Suppressor macrophage (primary cell): ENCODE measurements around the gene MSMO1.
"Not testable (repeated sequence)": the region's sequence is repeated elsewhere in the genome, so short reads cannot be mapped to it uniquely, and the experiment has no call there.

Experiments
- DNase-seq, 4 experiments: peaks; one replicate each; pipeline ENCODE4 v3.0.0-alpha.2; 2020 to 2022

The MSMO1 gene

DNA sequence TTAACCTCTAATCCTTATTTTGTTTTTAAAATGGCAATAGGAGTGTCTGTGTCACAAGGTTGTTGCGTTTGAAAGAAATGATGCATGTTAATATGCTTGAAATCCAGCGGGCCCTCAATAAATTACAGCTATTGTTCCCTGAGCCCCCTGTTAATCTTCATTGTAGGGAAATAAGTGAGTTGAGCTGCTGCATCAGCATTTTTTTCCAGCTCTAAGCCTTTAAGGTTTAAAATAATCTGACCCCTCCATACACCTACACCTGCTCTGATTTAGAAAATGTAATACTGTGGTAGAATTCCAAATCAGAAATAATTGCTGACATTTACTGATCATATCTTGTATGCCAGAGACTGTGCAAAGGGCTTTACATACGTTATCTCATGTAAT, 2.6 kb upstream of the MSMO1 start:
- DNase-seq: no peak

DNA sequence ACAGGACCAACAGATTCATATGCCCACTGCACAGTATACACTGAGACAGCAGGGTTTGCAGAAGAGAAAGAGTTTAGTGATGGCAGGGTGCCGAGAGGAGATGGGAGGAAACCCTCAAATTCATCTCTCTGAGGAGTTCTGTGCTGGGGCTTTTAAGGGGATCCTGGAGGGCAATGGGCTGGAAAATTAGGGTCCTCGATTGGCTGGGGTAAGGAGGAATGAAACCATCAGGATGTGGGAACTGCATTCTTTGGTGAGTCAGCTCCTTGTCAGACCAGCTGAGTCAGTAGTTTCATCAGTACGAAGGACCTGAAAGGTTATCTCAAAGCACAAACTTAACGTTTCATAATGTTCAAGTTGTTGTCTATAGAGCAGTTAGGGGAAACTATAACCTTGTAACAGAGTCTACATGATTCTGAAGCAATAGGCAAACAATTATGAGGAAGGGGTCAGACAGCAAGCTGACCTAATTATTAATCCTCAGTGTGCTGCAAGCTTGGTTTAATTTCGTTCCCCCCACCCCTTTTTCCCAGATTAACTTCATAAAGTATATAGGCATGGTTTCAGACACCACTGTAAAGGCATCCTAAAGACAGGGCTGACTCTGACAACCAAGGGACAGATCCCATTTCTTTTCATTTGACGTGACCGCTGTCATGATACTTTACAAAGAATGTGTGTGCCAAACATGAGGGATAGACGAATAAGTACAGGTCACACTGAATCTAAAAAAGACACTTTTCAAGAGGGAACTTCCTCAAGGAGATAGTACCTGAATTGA, 1.5 kb upstream of the MSMO1 start:
- peak; percentile 7 to 55 (median 40) for DNase-seq

DNA sequence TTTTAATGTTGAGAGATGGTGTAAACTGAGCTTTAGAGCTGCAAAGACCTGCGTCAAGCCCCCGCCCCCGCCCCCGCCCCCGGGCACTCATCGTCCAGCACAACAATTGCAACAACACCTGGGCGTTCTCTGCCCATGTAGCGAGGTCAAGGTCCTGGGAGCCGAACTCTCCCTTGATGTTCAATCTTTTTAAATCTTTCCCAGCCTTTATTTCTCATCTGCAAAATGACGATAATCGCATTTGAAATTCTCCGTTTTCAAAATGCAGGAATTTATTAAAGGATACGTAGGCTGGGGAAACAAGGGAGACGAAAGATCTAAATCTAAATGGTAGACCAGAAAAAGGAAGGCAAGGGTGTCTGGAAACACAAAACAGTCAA, 648 bp upstream of the MSMO1 start:
- peak; percentile 28 to 44 (median 40) for DNase-seq

DNA sequence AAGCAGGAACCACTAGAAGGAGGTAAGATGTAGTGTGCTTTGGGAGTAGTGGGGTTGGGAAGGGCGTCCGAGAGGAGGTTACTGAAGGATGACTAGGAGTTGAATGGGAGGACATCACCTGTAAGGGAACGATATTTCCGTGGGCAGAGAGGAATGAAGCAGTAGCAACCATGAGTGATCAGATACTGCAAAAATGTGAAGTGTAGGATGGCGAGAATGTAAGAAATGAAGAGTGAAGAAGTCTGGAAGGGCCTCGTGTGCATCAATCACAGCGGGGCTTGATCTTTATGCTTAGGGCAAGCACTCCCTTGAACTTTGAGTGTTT, 594 bp downstream of the MSMO1 start:
- no peak for DNase-seq

DNA sequence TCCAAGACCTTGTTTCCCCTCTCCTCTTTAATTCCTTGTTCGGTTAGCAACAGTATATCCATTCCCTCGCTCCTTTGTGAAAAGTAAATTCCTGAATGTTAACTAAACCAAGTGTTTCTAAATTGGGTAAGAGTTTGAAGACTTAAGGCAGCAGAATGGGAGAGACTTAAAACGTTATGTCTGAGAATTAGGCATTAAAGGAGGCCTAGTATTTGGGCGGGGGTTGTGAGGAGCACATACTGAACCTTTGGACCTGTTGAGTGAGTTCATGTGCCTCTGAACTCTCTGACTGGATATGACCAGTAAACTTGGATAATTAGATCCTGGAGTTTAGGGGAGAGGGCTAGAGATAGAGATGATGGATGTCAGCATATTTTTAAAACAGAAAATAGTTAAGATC, 1.2 kb downstream of the MSMO1 start:
- no peak for DNase-seq

DNA sequence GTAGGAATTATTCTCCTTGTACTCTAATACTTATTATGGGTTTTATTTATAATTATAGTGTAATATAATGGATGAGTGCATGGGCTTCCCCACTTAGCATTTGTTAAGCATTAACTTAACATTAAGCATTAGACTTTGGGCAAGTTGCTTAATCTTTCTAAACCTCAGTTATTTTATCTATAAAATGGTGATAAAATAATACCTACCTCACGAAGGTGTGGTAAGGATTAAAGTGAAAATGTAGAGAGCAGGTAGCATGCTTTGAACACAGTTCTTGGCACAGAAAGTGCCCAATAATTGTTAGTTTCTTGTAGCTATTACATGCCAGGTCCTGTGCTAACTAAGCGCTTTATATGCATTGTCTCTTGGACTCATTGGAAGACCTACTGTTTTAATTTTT, 2.6 kb downstream of the MSMO1 start:
- DNase-seq: no peak

DNA sequence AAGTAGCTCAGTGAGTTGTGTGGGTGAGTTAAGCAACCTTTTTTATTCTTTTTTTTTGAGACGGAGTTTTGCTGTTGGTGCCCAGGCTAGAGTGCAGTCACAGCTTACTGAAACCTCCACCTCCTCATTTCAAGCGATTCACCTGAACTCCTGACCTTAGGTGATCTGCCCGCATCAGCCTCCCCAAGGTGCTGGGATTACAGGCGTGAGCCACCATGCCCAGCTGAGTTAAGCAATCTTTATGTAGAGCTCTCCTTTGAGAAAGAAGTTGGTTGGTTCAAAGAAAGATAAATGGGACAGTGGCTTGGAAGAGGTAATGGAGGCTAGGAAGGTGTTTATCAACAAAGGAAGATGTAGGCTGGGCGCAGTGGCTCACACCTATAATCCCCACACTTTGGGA, 3.2 kb downstream of the MSMO1 start:
- no peak for DNase-seq

DNA sequence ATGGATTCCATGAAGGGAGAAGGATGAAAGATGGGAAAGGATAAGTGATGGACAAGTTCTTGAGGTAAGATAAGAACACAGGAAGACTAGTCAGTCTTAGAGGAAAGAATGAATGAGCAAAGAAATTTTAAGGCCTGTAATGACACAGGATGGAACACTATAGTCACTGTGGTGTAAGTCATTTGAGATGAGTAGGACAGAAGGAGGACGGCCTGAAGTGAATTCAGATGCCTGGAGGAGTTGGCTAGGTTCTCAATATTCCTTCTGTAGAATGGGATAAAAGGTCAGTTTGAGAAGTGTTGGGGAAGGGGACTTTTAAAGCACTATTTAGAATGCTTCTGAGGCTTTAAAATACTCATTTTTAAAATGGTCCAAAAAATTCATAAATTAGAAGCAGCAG, 3.9 kb downstream of the MSMO1 start:
- DNase-seq: no peak

DNA sequence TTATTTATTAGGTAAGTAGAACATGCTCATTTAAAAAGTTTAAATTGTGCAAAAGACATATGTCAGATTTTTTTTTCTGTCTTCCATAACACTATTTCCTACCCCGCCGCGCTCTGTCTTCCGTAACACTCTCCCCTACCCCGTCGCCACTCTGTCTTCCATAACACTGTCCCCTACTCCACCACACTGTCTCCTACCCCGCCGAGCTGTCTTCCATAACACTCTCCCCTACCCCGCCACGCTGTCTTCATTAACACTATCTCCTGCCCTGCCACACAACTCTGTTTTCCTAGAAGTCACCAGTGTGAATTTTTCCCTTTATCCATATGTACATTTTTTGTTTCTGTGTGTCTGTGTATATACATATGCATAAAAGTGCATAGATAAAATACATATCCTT, 4.4 kb downstream of the MSMO1 start:
- DNase-seq: no peak

DNA sequence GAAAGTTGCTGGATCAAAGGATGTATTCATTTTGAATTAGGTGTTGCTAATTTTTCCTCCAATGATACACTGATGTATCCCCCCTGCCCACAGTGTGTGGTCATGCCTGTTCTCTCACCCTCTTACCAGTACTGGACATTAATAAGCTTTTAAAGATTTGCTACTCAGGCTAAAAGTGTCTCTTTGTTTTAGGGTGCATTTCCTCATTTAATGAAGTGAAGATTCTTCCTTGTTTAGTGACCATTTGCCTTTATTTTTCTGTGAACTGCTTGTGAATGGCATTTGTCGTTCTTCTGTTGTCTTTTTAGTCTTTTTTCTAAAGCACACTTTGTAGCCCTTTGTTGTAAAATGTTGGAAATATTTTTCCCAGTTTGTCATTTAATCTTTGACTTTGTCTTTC, 5.0 kb downstream of the MSMO1 start:
- DNase-seq: no peak

DNA sequence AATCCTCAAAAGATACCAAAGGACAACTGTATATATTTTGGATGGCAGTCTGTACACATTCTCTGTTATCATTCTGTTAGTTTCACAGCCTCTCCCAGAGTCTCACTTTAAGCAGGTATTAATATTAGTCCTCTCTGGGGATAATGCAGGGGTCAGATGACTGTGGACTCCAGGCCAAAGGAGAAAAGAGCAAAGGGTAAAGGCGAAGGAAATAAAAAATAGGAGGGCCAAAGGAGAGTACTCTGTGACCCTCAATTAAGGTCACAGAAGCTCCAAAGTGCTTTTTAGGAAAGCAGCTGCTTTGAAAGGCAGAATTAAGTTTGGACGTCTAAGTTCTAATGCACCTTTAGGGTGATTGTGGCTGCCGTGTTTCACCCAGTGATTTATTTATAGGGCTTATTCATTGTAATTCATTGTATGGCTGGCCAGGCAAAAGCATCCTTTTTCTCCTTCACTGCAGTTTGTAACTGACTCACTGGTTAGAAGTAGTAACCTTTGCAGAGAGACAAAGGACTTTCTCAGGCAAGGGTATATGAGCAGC, 7.8 kb downstream of the MSMO1 start:
- no peak for DNase-seq

DNA sequence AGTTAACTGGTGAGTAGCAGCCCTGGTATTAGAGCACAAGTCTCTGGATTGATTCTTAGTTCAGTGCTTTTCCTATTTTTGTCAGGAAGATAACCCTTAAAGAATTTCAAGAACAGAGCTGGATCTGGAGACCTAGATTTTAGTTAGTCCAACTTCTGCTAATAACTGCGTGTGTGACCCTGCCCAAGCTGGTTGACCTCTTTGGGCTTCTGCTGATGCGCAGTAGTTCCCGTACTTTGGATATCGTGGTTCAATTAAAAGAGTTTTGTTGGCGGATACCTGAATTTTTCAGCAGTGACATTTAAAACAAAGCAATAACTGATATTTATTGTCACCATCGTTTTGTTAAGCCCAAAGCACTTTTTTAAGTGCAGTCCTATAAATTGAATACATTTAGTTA, 9.3 kb downstream of the MSMO1 start:
- DNase-seq: no peak

DNA sequence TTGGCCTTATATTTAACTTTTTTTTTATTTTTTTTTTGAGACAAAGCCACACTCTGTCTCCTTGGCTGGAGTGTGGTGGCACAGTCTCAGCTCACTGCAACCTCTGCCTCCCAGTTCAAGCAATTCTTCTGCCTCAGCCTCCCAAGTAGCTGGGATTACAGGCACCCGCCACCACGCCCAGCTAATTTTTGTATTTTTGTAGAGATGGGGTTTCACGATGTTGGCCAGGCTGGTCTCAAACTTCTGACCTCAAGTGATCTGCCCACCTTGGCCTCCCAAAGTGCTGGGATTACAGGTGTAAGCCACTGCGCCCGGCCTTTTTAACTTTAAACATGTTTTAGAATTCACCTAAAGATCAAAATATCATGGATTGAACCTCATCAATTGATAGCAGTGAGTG, 14.9 kb downstream of the MSMO1 start:
- not testable (repeated sequence) for DNase-seq

DNA sequence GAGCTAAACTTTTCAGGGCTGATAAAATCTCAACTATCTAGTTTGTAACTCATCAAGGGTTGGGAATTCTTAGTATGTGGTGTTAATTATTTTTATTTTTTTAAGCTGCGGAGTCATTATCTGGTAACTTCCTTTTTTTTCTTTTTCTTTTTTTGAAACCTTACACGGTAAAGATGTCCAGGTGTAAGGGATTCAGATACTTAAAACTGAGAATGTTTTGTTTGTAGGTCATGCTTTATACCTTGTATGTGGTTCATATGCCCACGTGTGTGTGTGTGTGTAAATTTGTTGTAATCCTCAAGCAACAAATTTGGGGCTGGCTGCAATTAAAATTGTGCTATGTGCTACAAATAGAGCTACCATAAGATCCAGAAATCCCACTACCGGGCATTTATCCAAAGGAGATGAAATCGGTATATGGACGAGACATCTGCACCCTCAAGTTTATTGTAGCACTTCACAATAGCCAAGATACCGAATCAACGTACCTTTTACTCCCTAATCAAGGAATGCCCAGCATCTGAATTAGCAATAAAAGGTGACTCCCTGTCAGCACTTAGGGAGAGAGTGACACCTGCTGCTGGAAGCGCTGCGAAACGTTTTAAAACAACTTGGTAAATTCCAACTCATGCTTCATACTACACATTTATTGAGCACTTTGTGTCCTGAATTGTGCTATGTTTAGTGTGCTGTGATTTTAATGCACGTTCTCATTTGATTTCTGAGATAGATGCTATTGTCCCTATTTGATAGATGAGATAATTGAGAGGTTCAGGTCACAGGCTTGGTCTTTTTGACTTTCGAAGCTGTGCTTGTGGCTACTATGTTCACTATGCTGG, 16.1 kb downstream of the MSMO1 start:
- no peak for DNase-seq

DNA sequence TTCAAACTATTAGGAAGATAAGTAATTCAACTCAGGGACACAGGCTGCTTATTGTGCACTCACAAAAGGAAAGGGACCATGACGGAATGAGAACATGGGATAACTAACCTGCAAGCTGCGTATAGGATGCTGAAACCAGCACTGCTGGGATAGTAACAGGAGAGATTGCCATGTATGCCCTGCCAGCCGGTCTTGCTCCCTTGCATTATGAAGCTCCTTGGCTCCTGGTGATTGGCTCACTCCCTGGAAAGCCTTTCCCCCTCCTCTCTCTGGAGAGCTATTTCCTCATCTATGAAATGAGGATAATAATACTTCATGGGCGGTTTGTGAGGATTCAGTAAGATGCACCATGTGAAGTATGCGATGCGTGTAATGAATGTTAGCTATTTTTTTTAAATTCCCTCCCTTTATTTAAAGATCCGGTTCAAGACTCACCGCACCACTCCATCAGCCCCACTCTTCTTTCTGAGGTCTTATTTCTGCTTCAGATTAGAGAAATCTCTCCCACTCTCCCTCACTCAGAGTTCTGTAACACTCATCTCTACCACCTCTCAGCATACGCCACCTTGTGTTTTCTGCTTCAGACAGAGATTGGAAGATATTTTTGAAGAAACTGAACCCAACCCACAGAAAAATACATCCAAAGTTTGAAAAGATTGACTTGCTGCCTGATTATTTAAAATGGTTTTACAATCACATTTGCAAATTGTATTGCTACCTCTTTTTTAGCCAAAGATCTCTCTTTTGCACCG, 18.4 kb downstream of the MSMO1 start:
- no peak for DNase-seq

DNA sequence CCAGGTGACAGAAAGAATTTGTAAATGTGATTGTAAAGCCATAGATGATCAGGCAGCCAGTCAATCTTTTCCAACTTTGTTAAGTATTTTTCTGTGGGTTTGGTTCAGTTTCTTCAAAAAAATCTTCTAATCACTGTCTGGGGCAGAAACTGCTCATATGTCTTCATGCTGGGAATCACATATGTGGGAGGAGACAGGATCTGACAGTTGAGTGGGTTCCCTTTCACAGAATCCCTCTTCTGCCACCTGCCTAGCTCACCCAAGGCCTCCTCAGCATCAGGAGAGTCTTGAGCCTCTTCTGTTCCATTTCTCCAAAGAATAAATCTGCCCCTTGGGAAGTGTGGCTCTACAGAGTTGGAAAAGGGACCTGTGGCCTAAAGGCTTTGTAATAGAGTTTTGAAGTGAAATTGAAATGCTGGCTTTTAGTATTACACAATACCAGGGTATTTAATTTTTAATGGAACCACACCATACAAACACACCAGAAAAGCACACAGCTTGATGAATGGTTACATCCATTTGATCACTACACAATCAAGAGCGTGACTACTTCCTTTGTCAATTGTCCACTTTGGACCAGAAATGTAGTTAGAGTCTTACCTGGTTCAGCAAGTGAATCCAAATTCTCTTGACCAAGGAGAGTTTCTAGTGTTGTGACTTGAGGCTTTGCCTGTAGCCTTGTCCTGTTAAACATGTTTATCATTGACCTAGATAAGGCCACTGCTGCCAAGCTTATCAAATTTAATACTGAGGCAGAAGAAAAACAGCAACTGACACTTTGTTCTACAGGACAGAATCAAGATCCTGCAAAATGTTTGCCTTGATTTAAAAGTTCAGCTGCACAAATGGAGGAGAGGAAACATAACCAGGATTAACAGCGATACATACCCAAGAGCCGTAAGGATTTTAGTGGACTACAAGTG, 20.4 kb downstream of the MSMO1 start:
- DNase-seq: no peak

DNA sequence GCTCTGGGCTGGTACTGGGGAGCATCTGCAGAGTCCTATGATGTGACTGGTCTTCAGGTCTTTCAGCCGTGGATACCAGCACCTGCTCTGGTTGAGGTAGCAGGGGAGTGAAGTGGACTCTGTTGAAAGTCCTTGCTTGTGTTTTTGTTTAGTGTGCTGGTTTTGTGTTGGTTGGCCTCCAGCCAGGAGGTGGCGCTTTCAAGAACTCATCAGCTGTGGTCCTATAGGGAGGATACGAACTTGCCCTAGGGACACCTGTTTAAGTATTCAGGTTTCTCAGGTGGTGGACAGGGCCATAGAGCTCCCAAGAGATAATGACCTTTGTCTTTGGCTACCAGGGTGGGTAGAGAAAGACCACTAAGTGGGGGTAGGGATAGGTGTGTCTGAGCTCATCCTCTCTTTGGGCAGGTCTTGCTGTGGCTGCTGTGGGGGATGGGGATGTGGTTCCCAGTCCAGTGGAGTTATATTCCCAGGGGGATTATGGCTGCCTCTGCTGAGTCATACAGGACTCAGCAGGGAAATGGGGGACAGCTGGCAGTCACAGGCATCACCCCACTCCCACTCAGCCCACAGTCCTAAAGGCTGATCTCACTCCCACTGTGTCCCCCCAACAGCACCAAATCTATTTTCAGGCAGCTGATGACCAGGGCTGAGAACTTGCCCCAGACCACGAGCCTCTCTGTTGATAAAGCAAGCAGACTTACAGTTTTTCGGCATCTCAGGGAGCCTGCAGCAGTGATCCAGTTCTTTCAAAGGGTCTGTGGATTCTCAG, 24.1 kb downstream of the MSMO1 start:
- DNase-seq: peak in 2 of 4 experiments; percentile 28 to 31

DNA sequence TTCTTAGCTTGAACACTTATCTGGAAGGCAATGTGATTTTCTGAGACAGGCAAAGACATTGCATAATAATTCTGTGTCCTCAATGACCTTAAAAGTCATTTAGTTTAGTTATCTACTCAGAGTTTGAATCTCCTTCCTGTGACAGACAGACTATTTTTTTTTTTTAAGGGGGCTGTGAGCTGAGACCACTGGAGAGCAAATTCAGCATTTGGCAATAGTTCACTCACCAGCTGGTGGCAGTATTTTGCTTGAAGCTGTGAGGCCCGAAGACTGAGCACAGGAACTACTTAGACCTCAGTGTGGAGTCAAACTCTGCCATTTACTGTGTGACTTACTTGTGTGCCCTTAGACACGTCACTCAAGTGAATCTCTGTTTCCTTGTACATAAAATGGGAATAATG, 28.4 kb downstream of the MSMO1 start:
- DNase-seq: peak; percentile 36 to 65 (median 51)

DNA sequence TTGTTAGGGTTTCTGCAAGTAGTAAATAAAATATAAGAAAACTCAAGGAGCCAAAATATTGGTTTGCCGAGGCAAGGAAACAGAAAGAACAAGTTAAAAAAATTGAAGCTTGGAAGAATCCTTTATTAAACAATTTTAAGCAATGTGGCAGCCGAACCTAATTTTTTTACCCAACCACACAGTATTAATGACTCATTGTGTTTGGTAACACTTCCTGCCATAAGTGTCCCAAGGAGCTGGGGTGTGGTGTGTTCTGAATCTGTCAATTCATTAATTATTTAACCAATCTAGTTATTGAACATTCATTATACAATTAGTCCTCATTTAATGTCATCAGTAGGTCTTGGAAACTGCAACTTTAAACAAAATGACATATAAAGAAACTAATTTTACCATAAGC, 32.0 kb downstream of the MSMO1 start:
- peak; percentile 33 to 74 (median 62) for DNase-seq

DNA sequence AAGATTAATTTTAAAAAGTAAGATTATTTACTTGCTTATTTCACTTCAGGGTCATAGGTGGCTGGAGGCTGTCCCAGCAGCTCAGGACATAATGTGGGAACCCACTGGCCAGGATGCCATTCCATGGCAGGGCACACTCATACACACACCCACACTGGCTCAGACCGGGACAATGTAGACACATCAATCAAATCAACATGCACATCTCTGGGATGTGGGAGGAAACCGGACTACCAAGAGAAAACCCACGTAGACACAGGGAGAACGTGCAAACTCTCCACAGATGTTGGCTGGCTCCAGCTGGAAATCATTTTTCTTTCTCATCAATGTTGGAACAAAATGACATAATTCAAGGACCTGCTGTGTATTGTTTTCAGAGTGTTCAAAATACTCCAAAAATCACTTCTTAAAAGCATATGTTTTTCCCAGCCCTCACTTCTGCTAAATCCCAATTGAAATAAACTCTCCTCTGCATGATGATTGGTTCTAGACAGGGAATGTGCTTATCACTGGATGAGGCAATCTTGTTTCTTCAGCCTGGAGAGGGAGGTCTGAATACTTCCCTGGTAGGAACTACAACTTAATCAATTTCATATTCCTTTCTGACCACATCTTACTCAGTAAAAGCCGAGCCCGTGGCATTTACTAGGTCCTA, 32.7 kb downstream of the MSMO1 start:
- DNase-seq: peak in 3 of 4 experiments; percentile 38 to 49 (median 44)
